OCI-LY7 (cell line): ENCODE data around the gene FMN2. TPM values are rescaled to one million over a fixed set of nuclear protein-coding genes. Genes with fewer than 3 reads are reported as not detected.
"Not testable (repeated sequence)": the region's sequence is repeated elsewhere in the genome, so short reads cannot be mapped to it uniquely, and the experiment has no call there.

Experiments used
- BruUV-seq: library from RNA; stranded (reverse); fragments of 400-500 nt; replicated peaks from 2 replicates; lab custom pipeline; 2021; lab: Mats Ljungman, UMichigan
- CTCF ChIA-PET: fragments of 300-600 bp; sonication (Branson Sonifier 250); formaldehyde crosslinking; loops from one replicate; lab custom pipeline; 2022; ENCODE audit warnings: antibody characterized with exemption; ENCODE audit not compliant: unreplicated experiment; lab: Charles Lee
- POLR2A ChIA-PET: fragments of 300-600 bp; sonication (Branson Sonifier 250); formaldehyde crosslinking; loops from one replicate; lab custom pipeline; 2022; ENCODE audit warnings: antibody characterized with exemption; lab: Charles Lee
- DNase-seq: peaks from one replicate; pipeline ENCODE4 v3.0.0-alpha.2; 2015; ENCODE audit warnings: low spot score
- H2AFZ ChIP-seq: fragments of 200-600 bp; sonication (generic), shearing (Covaris generic); 2 replicates; pipeline ENCODE4 v1.6.1; 2014; ENCODE audit warnings: mild to moderate bottlenecking, antibody characterized with exemption, low read length, moderate library complexity
- H3K27ac ChIP-seq: fragments of 200-600 bp; sonication (generic); 2 replicates; pipeline ENCODE4 v1.5.1; 2014; ENCODE audit warnings: mixed run types, low read depth, mild to moderate bottlenecking, moderate library complexity, low read length, inconsistent platforms; ENCODE audit not compliant: poor library complexity, severe bottlenecking
- H3K36me3 ChIP-seq: fragments of 200-600 bp; sonication (generic); 2 replicates; pipeline ENCODE4 v1.6.1; 2014; ENCODE audit warnings: mild to moderate bottlenecking, antibody characterized with exemption, low read length, moderate library complexity, mixed read lengths; ENCODE audit not compliant: insufficient read depth
- H3K4me1 ChIP-seq: fragments of 200-600 bp; sonication (generic); 2 replicates; pipeline ENCODE4 v1.5.1; 2014; ENCODE audit warnings: mild to moderate bottlenecking, low read length; ENCODE audit not compliant: insufficient read depth, poor library complexity, severe bottlenecking
- H3K4me2 ChIP-seq: fragments of 200-600 bp; sonication (generic); 2 replicates; pipeline ENCODE4 v1.6.1; 2014; ENCODE audit warnings: mild to moderate bottlenecking, low read length
- H3K4me3 ChIP-seq: fragments of 200-600 bp; sonication (generic); 2 replicates; pipeline ENCODE4 v1.5.1; 2014; ENCODE audit warnings: mild to moderate bottlenecking, low read depth, low read length; ENCODE audit not compliant: poor library complexity, severe bottlenecking
- H3K79me2 ChIP-seq: fragments of 200-600 bp; sonication (generic); 2 replicates; pipeline ENCODE4 v1.6.1; 2016; ENCODE audit warnings: low read depth, mild to moderate bottlenecking, low read length, moderate library complexity, mixed read lengths; ENCODE audit not compliant: insufficient read depth
- H3K9me2 ChIP-seq: fragments of 200-600 bp; sonication (generic); 2 replicates; pipeline ENCODE4 v1.6.1; 2016; ENCODE audit warnings: mild to moderate bottlenecking, low read length, mixed read lengths; ENCODE audit not compliant: insufficient read depth
- H3K9me3 ChIP-seq: fragments of 200-600 bp; sonication (generic); 2 replicates; pipeline ENCODE4 v1.6.1; 2014; ENCODE audit warnings: mild to moderate bottlenecking, mixed run types, low read length, mixed read lengths
- H4K20me1 ChIP-seq: fragments of 200-600 bp; sonication (generic); 2 replicates; pipeline ENCODE4 v1.6.1; 2014; ENCODE audit warnings: mild to moderate bottlenecking, antibody characterized with exemption, low read length, moderate library complexity, mixed read lengths; ENCODE audit not compliant: insufficient read depth
- EZH2phosphoT487 ChIP-seq: fragments of 200-600 bp; sonication (generic); IDR thresholded peaks from 2 replicates; pipeline ENCODE4 v1.6.1; 2018; ENCODE audit warnings: low read depth, borderline replicate concordance, mild to moderate bottlenecking, mixed run types, antibody characterized with exemption, low read length, moderate library complexity, mixed read lengths
- intact Hi-C: fragments of 100-400 bp; cut with micrococcal nuclease; formaldehyde crosslinking; loops from one replicate; pipeline ENCODE4 v1.10.0; 2022; ENCODE audit not compliant: unreplicated experiment
- total RNA-seq, 2 experiments: library from RNA; depleted of rRNA in 1 of 2; stranded (reverse); fragments of >200 nt in 1 of 2; shearing (Covaris generic) in 1 of 2; gene quantifications; 2 replicates each; pipeline ENCODE4 v1.2.3, GENCODE V29; 2014 to 2022
- TF ChIP-seq, protein P1 (sequence below): fragments of 200-600 bp; sonication (generic); conservative IDR thresholded peaks from 2 replicates; pipeline ENCODE4 v1.5.1; 2014; ENCODE audit warnings: mild to moderate bottlenecking, antibody characterized with exemption, low read length, moderate library complexity, mixed read lengths

The FMN2 gene
- total RNA-seq, 2 experiments from 2014 or later, result not detected

- H3K9me3 ChIP-seq, result no peaks in the 10 kb centered on the region
- ChIA-PET POLR2A (no interaction called here), CTCF (no interaction called here)
- no peak overlapping the region for H3K4me3 ChIP-seq
- no peak overlapping the region for H3K4me2 ChIP-seq
- no peaks in the 10 kb centered on the region for H3K4me1 ChIP-seq
- no TSS peak for BruUV-seq
- H3K27ac ChIP-seq, result no peak overlapping the region
- H3K36me3 ChIP-seq, result no peaks in the 10 kb centered on the region
- TF ChIP-seq EZH2phosphoT487, result no peak
- TF ChIP-seq, protein P1, sequence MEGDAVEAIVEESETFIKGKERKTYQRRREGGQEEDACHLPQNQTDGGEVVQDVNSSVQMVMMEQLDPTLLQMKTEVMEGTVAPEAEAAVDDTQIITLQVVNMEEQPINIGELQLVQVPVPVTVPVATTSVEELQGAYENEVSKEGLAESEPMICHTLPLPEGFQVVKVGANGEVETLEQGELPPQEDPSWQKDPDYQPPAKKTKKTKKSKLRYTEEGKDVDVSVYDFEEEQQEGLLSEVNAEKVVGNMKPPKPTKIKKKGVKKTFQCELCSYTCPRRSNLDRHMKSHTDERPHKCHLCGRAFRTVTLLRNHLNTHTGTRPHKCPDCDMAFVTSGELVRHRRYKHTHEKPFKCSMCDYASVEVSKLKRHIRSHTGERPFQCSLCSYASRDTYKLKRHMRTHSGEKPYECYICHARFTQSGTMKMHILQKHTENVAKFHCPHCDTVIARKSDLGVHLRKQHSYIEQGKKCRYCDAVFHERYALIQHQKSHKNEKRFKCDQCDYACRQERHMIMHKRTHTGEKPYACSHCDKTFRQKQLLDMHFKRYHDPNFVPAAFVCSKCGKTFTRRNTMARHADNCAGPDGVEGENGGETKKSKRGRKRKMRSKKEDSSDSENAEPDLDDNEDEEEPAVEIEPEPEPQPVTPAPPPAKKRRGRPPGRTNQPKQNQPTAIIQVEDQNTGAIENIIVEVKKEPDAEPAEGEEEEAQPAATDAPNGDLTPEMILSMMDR, result no peak
- H2AFZ ChIP-seq, result no peak overlapping the region
- H3K9me2 ChIP-seq, result no peaks in the 10 kb centered on the region
- no peaks in the 10 kb centered on the region for H3K79me2 ChIP-seq
- H4K20me1 ChIP-seq, result no peaks in the 10 kb centered on the region
- intact Hi-C loops, result no loop called here
- no peak for DNase-seq
Observed at GRCh38 chr1:240409615-240410014, 317.9 kb downstream of the FMN2 start.

GRCh38 chr1:240413732-240414131 is 322.0 kb downstream of the FMN2 start:
- Histone ChIP-seq H2AFZ (no peak overlapping the region), H3K4me2 (no peak overlapping the region), H3K4me3 (no peak overlapping the region), H3K4me1 (no peaks in the 10 kb centered on the region), H3K79me2 (no peaks in the 10 kb centered on the region), H3K36me3 (no peaks in the 10 kb centered on the region), H3K9me2 (no peaks in the 10 kb centered on the region), H3K9me3 (no peaks in the 10 kb centered on the region), H4K20me1 (no peaks in the 10 kb centered on the region), H3K27ac (no peak overlapping the region)
- DNase-seq, result no peak
- ChIA-PET CTCF (no interaction called here), POLR2A (no interaction called here)
- BruUV-seq, result no TSS peak
- TF ChIP-seq, protein P1, result no peak
- intact Hi-C loops, result no loop called here

- ChIA-PET CTCF (no interaction called here), POLR2A (no interaction called here)
- H3K9me3 ChIP-seq, result no peaks in the 10 kb centered on the region
- DNase-seq, result no peak
- H3K4me3 ChIP-seq, result no peak overlapping the region
- no peaks in the 10 kb centered on the region for H4K20me1 ChIP-seq
- no peak overlapping the region for H2AFZ ChIP-seq
- no TSS peak for BruUV-seq
- H3K4me1 ChIP-seq, result no peaks in the 10 kb centered on the region
- no peaks in the 10 kb centered on the region for H3K9me2 ChIP-seq
- H3K79me2 ChIP-seq, result no peaks in the 10 kb centered on the region
- intact Hi-C loops, result no loop called here
- TF ChIP-seq, protein P1, result no peak
- no peak for TF ChIP-seq EZH2phosphoT487
- H3K36me3 ChIP-seq, result no peaks in the 10 kb centered on the region
- no peak overlapping the region for H3K4me2 ChIP-seq
- no peak overlapping the region for H3K27ac ChIP-seq
Observed at GRCh38 chr1:240414237-240414636, 322.6 kb downstream of the FMN2 start.

GRCh38 chr1:240415011-240415410 is 323.3 kb downstream of the FMN2 start:
- CTCF ChIA-PET, H3K9me2 ChIP-seq, intact Hi-C loops, H3K79me2 ChIP-seq, BruUV-seq, DNase-seq, H3K4me2 ChIP-seq, H2AFZ ChIP-seq, H3K4me3 ChIP-seq, H3K27ac ChIP-seq, POLR2A ChIA-PET, H3K36me3 ChIP-seq, H4K20me1 ChIP-seq, H3K4me1 ChIP-seq, H3K9me3 ChIP-seq: not testable (repeated sequence)
